SU-DHL-6 (cell line): ENCODE measurements around the gene NTN4.

Source experiments
- EZH2phosphoT487 ChIP-seq: fragments of 200-600 bp; sonication (generic), shearing (Covaris generic); conservative IDR thresholded peaks from 2 replicates; pipeline ENCODE4 v1.6.1; 2018; ENCODE audit warnings: mild to moderate bottlenecking, antibody characterized with exemption, low read length, moderate library complexity, mixed read lengths
- TF ChIP-seq, protein P1 (sequence below): fragments of 200-600 bp; sonication (generic); IDR thresholded peaks from one replicate; pipeline ENCODE4 v1.5.1; 2017; ENCODE audit warnings: antibody characterized with exemption, mild to moderate bottlenecking, low read length, moderate library complexity; ENCODE audit not compliant: insufficient read depth, poor library complexity, severe bottlenecking

DNA sequence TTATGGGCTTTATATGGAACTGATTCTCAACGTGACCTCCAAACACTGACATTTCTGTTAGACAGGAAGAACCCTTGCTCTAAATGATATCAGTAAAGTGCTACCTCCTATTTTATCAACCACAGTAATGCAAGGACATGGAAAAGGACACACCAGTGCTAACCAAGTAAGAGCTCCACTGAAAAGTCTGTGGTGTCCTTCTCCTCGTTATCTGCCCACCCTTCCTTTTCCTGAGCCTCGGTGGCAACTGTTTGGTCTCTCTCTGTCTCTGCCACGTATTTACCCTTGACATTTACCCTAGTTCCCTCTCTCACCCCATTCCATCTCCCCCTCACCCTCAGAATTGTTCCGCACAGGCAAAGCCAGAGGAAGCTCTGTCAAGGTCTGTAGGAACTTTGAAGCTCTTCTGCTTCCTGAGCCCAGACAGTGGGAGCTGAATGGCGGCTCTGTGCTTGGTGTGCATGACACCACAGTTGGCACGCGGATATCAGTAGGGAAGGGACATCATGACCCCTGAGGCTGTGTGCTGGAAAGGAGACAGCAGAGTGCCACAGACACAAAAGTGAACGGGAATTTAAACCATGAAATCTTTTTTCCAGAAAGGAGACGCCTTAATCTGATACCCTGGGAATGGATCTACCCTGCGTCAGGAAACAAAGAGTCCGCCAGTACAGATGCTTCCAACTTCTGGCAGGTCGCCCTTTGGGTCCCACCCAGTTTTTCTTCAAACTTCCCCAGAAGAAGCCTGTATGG is 50.8 kb downstream of the NTN4 start:
- TF ChIP-seq, protein P1, sequence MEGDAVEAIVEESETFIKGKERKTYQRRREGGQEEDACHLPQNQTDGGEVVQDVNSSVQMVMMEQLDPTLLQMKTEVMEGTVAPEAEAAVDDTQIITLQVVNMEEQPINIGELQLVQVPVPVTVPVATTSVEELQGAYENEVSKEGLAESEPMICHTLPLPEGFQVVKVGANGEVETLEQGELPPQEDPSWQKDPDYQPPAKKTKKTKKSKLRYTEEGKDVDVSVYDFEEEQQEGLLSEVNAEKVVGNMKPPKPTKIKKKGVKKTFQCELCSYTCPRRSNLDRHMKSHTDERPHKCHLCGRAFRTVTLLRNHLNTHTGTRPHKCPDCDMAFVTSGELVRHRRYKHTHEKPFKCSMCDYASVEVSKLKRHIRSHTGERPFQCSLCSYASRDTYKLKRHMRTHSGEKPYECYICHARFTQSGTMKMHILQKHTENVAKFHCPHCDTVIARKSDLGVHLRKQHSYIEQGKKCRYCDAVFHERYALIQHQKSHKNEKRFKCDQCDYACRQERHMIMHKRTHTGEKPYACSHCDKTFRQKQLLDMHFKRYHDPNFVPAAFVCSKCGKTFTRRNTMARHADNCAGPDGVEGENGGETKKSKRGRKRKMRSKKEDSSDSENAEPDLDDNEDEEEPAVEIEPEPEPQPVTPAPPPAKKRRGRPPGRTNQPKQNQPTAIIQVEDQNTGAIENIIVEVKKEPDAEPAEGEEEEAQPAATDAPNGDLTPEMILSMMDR = no peak
- TF ChIP-seq EZH2phosphoT487 = no peak
